CD4-positive, alpha-beta T cell treated with Interferon gamma for 1 hour (primary cell): Measurements from ENCODE around the gene CATSPERE.

Experiments used
- DNase-seq: peaks from one replicate; pipeline ENCODE4 v3.0.0-alpha.2; 2020

Gene CATSPERE, protein sequence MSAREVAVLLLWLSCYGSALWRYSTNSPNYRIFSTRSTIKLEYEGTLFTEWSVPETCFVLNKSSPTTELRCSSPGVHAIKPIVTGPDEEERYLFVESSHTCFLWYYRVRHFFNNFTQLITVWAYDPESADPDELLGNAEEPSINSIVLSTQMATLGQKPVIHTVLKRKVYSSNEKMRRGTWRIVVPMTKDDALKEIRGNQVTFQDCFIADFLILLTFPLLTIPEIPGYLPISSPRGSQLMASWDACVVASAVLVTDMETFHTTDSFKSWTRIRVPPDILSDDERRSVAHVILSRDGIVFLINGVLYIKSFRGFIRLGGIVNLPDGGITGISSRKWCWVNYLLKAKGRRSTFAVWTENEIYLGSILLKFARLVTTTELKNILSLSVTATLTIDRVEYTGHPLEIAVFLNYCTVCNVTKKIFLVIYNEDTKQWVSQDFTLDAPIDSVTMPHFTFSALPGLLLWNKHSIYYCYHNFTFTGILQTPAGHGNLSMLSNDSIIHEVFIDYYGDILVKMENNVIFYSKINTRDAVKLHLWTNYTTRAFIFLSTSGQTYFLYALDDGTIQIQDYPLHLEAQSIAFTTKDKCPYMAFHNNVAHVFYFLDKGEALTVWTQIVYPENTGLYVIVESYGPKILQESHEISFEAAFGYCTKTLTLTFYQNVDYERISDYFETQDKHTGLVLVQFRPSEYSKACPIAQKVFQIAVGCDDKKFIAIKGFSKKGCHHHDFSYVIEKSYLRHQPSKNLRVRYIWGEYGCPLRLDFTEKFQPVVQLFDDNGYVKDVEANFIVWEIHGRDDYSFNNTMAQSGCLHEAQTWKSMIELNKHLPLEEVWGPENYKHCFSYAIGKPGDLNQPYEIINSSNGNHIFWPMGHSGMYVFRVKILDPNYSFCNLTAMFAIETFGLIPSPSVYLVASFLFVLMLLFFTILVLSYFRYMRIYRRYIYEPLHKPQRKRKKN

DNA sequence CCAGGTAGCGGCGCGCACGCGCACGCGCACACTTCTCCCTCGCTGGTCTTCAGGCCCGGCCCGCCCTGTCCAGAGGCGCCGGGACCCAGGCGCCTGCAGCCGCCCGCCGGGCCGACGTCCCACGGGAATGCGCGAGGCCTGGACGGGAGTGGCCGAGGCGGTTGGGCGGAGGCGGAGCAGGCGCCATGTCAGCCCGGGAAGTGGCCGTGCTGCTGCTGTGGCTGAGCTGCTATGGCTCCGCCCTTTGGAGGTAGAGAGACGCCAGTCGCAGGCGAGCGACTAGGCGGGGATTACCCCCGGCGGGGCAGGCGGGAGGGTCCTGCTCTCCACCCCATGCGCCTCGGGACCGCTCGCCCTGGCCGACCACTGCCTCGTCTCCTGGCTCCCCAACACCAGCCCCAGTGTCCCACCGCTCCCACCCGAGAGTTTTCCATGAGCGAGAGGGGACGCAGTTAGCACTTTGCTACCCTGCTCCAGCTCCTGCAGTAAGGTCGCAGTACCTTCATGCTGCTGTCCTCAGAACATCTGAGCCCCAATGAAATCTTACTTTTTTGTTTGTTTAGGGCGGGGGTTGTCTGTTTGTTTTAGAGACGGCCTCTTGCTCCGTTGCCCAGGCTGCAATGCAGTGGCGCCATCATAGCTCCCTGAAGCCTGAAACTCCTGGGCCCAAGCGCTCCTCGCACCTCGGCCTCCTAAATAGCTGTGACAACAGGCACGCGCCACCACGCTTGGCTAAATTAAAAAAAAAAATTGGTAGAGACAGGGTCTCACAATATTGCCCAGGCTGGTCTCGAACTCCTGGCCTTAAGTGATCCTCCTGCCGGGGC is at the start of gene CATSPERE:
Gene CATSPERE (plus strand): TSS at position 29 of the 827 bp plus-strand sequence. CDS start 157 bp downstream, at position 186.
- DNase-seq, result peak; percentile 74

DNA sequence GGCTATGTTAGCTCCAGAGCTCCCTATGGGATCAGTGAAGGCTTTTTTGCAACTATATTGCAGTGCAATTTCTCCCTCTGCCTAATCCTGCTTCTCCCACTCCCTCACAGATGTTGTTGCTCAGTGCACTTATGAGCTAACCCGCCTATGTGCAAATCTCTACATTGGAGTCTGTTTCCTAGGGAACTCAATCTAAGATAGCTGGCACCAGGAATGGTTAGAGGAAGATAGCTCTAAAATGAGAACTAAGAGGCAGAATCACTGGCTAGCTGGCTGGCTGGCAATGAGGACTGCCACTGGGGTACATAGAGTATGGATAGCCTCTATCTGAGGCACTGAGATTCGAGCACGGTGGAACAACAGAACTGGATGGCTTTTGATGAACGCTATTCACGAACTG is 48.9 kb upstream of the CATSPERE start:
- DNase-seq, result no peak

DNA sequence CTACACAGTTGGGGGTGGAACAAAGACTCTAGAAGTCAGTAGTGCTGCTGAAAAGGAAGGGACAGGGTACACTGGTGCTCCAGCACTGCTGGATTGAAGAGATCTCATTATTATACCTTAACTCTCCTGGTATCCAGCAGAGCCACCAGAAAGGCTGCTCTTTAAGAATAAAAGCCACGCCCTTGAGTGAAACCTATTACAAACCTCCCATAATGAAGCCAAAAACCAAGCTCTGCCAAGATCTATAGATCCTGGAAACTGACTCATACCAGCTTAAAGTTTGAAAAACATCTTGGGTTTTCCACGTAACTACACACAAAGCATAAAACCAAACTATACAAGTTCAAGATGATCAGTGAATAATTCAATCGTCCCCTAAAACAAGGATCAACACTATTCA is 47.3 kb upstream of the CATSPERE start:
- no peak for DNase-seq

DNA sequence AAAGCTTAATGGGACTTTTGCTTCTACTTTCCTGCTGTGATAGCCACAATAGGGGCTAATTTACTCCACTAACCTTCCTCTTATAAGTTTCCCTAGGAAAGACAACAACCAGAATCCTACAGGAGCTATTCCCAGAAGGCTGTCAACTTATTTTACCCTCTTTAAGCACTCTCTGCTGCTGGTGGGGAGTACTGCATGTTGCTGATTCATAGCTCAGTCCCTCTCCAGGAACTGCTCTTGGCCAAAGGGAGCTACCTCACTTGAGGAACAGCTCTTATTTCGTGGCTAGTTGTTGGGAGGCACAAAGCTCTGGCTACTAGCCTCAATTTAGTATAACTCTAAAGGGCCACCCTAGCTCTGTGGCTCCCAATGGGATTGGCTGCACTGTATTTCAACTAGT is 46.5 kb upstream of the CATSPERE start:
- DNase-seq, result no peak

DNA sequence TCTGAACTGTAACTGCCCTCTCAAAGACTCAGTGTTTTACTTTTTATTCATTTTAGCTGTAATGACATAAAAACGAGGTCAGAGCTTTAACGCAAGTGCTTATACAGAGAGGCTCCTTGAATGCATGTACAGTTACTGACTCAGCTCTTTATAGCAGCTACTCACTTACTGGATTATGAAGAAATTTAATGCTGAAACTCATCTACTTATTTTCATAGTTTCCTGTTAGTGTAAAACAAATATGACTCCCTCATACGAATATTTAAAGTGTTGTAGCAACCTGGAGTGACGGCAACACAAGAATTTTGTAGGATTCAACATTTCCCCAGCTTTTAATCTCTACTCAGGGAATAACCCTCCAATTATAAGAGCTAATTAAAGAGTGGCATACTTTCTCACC is 42.0 kb upstream of the CATSPERE start:
- DNase-seq, result no peak

DNA sequence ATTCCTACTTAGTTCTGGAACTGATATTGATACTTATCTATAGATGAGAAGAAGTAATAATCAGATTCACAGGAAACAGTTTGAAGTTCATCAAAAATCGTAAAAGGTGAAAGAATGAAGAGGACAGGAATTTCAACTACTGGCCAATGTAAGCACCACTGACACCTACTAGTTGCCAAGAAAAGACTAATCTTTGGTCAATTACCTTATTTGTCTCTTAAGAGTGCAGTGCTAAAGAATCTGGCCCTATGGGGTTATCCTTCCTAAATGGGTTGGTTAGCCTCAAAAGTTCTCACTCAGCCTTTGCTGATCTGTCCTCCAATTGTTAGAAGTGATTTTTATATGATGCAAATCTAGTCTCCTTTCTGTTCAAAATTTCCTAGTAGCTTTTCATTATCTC is 38.9 kb upstream of the CATSPERE start:
- no peak for DNase-seq

DNA sequence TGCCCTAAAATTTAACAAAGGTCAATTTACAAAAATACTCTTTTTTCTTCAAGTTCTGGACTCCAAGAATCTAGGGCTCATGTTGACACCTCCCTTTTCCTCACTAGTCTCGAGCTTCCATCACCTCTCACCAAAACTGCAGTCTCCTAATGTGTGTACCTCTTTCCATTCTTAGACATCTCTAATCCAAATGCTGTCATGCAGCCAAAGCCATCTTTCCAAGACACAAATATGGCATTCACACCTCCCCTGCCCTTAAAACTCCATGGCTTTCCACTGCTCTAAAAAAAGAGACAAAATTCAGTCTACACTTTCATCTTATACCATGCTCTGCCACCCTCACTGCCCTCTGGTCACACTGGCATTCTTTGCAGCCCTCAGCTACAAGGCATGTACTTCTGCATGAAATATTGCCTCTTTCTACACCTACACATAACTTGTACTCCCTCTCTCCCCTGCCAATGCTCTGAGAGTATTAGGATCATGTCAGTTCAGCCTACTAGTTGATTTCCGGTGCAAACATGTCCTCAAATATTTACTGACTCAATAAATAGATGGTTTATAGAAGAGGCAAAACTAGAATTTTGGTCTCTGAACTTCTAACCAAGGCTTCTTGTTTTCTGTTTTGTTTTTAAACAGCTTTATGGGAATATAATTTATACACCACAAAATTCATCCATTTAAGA is 36.3 kb upstream of the CATSPERE start:
- DNase-seq, result no peak

DNA sequence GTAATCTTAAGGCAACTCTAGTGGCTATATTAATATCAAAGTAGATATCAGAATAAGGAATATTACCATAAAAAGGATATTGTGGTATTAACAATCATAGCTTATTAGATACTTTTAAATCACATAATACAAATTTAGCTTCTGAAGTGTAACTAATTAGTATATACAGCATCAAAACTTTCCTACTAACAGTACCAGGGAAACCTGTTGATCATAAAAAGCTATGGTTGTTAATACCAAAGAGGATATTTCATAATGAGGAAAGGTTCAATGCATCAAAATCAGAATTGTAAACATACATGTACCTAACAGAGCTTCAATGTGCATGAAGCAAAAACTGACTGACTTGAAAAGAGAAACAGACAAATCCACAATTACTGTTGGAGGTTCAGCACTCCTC is 33.4 kb upstream of the CATSPERE start:
- DNase-seq, result no peak

DNA sequence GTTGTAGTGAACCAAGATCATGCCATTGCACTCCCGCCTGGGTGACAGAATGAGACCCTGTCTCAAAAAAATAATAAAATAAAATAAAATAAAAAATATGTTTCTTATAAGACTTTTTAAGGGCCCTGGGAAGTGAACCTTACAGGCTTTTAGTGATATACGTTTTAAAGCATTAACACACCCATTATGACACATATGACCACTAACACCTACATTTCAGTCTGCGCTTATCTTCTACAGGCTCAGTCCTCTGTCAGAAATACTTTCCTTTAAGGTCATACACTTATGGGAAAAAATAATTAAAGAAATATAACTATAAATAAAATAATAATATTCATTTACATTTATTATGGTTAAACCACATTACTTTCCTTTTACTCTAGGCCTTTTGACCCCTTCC is 31.3 kb upstream of the CATSPERE start:
- DNase-seq, result no peak

DNA sequence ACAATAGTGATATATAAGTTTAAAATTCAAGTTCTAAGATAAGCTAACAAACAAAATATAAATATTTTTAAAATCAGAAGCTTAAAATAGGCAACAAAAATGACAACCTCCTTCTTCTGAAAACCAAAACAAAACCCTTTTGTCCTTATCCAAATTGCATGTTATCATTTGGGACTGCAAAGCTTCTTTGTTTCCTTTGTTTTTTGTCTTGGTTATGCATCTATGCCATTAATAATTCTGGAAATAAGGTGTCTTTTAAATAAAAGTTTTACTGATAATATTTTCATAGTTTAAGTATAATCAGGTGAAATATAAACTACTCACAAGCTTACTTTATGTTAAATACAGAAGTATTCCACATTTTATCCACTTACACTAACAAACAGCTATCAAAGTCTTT is 29.9 kb upstream of the CATSPERE start:
- DNase-seq, result no peak

DNA sequence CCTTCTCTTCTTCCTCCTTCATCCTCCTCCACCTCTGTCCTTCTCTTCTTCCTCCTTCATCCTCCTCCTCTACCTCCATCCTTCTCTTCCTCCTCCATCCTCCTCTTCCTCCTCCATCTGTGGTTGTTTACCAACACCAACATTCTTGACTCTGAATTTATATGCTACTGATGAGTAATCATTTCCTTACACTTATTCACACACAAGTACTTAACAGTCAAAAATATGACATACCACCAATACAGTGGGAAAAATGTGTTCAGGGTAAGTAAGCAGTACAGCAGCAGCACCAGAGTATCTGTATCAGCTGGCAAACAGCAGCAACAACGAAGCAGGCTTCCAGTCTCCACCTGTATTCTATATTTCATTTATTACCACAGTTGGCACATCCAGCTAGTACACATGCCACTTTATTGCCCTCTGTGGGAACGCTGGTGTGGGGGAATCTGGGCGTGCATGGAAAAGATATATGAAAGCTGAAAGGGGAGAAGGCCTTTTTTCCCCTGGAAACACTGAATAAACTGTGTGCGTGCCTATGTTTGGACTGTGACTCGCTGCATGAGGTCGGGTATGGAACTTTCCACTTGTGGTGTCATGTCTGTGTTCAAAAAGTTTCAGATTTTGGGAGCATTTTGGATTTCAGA is 25.4 kb upstream of the CATSPERE start:
- no peak for DNase-seq

DNA sequence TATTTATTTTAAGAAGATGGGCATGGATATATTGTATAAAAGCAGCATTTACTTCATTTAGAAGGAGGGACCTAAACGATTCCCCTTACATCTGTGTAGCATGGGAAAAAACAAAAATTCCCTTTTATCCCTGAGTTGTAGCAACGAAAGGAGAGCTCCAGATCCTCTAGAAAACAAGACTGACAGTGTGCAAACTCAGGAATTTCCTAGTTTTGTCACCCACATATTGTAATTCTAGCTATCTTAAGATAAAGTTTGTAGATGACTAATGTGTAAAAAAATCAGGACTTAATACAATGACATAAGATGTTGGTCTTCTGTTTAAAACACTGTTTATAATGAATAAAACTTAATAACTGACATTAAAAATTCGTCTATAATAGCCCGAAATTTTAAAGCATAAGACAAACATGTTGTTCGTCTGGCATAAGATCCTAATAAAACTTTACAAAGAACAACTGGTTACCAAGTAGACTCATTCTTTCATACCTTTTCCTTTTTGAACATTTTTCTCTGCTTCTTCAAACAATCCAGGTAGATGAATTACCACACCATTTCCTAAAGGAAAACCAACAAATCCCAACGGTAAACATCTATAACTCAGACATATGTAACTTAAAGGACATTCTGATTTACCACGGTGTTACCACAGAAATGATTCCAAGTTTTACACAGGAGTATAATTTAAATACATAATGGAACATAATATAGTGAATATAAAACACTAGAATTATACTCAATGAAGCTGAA is 24.6 kb upstream of the CATSPERE start:
- no peak for DNase-seq

DNA sequence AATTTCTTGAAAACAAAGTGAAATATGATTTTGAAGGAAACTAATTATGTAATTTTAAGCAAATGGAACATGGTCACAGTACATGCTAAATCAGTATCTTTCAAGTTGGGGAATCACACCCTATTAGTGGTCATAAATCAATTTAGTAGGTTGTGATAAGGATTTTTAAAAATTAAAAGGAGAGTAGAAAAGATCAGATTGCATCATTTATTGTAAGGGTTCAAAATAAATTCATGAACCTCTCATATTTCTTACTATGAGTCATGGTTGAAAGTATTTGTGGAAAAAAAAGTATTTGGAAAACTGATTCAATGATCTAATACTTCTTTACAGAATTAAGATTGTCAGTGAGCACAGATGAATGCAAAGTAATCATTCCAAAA is 24.0 kb upstream of the CATSPERE start:
- no peak for DNase-seq

DNA sequence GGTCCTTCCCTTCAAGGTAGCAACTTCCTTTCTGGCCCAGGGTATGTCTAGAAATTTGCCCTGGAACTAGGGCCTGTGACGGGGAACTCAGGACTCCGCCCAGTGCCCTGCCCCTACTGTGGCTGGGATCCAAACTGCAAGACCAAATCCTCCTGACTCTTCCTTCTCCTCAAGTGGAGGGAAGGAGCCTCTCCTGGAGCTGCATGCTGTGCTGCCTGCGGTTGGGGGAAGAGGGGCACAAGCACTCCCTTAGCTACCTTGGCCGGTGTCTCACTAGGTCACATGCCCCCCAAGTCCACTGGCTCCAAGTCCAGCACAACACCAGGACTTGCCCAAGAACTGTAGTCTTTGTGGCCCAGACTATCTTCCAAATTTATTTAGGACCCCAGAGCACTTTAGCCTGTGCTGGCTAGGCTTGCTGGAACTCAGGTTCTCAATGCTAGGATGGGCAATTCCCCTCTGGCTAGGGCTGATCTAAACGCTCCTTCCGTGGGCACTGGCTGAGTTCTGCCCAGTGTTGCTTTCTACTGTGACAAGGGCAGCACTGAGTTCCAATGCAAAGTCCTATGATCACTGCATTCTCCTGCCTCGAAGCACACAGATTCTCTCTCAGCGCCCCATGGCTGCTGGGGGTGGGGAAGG is 21.6 kb upstream of the CATSPERE start:
- DNase-seq, result no peak

DNA sequence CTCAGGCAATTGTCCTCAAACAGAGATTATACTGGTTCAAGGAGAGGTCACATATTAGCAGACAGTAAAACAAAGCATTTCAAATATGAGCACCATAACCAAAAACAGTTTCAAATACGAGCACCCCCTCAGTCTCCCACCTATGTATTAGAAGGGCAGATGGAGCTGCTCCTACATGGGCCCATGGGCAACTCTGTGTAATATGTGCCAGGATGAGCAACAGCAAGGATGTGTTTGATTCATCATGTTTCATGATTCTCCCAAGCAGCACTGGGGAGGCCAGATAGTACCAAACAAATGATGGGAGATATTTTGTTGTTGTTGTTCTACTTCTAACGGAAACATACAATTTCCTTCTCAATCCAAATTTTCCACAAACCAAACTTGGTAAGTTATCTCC is 18.2 kb upstream of the CATSPERE start:
- no peak for DNase-seq

DNA sequence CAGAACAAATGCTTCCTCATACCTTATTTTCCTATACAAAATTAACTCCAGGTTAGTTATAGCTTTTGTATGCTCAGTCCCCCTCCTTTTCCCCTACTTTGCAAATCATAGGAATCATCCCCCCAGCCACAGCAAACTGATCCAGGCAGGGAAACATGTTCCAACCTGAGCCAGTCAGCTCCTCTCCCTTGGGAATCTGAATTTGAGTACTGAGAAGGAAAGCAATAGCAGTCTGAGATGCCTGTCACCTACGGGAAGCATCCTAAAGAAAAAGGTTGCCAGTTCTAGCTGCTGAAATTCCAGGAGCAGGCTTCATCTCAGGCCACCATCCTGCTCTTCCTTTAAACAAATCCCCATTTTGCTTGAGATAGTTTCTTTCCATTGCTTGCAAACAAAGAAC is 16.2 kb upstream of the CATSPERE start:
- DNase-seq, result no peak

DNA sequence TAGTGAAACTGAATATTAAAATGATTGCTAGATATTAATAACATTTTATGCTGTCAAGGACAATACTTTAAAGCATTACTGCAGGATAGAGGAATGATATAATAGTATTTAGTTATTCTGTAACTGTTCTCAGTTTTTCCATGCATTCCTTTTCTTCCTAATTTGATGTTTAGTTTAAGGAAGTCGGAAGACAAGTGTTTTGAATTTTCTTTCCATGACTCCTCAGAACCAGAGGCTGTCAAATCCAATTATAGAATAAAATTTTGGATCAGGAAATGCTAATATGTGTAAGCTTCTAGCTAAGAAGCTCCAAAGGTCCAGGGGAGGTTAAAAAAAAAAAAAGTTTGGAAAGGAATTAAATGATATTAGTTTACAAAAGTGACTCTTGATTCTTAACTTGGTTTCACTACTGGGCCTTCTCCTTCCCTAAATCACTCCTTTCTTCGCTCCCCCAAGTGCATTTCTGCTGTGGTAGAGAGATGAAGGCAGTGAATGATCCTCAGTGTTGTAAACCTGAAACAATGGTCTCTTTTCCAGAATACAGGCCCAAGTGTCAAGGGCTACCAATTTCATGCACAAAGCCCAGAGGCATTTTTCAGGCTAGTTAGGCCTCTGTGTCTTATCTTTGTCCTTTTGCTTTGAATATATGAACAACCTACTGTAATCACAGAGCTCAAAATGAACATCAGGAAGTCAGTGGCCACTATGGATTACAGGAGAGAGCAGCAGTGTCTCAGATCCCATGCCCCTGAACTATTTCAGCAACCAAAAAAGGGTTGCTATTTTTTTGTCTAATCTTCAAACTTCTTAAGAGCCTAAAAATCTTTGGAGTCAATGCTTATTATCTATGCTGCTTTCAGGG is 15.5 kb upstream of the CATSPERE start:
- DNase-seq, result no peak

DNA sequence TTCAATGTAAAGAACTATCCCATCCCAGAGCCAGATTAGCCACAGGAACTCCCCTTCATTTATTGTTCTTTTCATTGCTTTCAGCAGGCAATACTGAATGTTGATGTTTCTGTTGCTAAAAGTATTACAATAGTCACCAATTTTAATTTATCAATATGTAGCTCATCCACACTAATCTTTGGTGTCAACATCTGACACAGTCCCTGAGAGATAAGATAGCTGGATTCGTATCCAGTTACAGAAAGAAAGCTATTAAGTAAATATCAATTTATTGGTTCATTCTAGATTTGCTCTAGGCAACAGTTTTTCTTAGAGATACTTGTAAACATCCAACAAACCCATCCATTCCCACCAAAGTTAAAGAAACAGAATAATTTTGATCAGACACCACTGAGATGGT is 14.0 kb upstream of the CATSPERE start:
- DNase-seq, result no peak

DNA sequence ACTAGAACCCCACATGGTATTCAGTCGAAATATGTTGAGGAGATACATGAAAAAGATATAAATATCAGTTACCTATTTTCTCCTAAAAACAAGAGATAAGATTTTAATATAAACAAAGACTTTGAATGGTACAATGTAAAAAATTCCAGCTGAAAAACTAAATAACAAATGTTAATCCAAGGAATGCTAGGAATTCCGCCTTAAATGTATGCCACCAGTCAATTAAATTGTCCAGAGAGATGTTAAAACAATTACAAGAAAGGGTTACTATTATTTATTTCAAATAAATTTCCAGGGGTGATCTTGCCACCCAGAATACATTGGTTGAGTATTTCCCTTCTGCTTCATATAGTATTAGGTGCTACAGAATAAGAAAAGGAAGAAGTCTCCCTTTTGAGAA is 13.5 kb upstream of the CATSPERE start:
- no peak for DNase-seq
